ENCODE measurements around the gene GCNT2.
A peak's percentile ranks its signal among the peaks of the same experiment; 100 is the strongest.
"Not testable (repeated sequence)": the region's sequence is repeated elsewhere in the genome, so short reads cannot be mapped to it uniquely, and the experiment has no call there.

The GCNT2 gene

GRCh38 chr6:10514049-10514780 is 6.9 kb upstream of the GCNT2 start:
- DNase-seq: no peak

DNA sequence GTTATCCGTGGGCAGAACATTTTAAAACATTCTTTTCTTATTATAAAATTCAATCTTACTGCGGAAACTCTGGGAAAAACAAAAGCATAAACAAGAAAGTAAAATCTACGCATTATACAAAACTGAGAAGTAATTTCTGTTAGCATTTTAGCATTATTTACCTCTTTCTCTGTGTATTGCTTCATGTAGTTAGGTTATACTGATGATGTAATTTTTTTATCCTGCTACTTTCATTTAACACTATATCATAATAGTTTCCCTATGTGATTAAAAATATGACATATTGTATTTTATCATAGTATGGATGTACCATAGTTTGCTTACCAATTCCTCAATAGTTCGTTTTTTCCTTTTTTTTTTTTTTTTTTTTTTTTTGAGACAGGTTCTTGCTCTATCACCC is 4.2 kb upstream of the GCNT2 start:
- DNase-seq: no peak

DNA sequence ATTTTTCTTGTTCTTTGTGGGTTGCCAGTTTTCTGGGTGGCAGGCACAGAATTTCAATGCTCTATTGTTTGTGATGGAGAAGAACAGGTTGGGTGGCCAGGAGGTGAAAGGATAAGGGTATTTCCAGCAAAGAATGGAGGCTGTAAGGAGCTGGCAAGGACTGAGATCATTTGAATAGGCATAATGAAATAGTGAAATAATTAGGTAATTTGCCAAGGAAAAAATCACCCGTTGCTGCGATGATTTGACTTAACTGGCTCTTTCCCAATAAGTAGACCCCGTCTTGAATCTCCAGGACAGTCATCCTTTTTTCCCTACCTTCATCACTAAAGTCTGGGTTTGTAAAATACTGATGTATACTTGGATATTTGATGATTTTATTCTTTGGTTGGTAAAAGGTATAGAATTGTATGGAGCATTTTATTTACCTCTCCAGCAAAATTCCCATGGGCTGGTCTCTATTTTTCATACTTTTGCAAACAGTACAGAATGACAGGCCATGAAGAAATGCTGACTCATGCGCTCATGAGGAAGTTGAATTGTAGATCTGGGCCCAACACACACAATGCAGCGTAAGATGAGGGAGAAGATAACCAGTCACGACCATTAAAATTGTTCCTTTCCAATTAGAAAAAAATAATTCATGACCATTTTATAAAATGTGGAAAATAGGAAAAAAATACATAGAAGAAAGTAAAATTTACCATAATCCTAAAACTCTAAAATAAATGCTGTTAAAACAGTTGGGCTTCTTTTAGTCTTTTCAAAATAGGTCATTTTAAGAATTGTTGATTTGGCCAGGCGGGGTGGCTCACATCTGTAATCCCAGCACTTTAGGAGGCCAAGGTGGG is 2.4 kb upstream of the GCNT2 start:
- no peak for DNase-seq

DNA sequence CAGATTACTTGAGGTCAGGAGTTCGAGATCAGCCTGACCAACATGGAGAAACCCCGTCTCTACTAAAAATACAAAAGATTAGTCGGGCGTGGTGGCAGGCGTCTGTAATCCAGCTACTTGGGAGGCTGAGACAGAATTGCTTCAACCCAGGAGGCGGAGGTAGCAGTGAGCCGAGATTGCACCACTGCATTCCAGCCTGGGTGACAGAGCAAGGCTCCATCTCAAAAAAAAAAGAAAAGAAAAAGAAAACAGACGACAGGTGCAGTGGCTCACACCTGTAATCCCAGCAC is 1.8 kb upstream of the GCNT2 start:
- DNase-seq: not testable (repeated sequence)

DNA sequence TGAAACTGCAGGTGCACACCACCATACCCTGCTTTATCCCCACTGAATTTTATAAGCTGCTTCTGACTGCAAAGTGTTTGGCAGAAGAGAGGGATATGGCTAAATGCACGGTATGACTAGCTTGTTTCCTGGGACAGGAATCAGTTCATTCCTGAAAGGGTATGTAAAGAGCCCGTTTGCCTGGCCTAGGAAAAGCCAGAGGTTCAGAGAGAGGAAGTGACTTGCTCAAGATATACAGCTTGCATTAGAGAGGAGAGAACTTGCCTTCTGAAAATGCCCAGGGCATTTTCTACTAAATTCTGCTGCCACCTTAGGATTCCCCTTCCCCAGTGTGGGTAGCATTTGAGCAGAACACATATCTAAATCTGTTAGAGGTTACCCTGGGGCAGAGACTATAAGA is 683 bp upstream of the GCNT2 start:
- DNase-seq: no peak

DNA sequence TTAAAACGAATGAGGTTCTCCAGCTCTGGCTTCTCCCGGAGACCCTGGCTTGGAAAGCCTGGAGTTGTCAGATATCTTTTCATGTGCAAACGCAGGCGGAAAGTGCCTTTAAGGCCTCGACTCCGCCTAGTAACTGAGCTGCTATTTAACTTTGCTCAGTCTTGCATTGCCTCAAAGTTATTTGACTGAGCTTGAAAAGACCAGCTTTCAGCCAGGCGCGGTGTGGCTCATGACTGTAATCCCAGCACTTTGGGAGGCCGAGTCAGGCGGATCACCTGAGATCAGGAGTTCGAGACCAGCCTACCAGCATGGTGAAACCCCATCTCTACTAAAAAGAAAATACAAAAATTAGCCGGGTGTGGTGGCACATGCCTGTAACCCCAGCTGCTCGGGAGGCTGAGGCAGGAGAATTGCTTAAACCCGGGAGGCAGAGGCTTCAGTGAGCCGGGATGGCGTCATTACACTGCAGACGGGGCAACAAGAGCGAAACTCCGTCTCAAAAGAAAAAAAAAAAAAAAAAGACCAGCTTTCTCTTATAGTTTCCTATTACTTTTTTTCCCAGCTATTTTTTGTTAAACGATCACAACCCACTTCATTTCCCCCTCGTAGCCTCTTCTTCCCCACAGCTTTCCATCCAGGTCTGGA is 1.9 kb downstream of the GCNT2 start:
- no peak for DNase-seq

DNA sequence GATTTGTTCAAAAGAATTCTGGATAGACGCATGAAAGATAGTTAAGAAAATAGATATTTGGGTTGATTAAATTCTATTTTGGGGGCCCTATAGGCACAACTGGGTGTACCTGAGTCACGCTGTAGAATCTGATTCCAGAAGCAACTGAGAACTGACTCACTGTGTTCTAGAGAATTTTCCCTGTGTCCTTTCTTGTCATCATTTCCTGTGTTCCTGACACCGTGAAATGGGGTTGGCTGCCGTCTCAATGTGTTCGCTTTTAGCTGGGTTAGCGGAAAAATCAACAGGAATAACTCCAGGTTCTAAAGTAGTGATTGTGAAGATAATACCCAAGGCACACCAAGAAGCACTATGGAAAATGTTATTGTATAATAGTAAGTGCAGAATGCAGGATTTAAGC is 5.0 kb downstream of the GCNT2 start:
- DNase-seq: no peak

DNA sequence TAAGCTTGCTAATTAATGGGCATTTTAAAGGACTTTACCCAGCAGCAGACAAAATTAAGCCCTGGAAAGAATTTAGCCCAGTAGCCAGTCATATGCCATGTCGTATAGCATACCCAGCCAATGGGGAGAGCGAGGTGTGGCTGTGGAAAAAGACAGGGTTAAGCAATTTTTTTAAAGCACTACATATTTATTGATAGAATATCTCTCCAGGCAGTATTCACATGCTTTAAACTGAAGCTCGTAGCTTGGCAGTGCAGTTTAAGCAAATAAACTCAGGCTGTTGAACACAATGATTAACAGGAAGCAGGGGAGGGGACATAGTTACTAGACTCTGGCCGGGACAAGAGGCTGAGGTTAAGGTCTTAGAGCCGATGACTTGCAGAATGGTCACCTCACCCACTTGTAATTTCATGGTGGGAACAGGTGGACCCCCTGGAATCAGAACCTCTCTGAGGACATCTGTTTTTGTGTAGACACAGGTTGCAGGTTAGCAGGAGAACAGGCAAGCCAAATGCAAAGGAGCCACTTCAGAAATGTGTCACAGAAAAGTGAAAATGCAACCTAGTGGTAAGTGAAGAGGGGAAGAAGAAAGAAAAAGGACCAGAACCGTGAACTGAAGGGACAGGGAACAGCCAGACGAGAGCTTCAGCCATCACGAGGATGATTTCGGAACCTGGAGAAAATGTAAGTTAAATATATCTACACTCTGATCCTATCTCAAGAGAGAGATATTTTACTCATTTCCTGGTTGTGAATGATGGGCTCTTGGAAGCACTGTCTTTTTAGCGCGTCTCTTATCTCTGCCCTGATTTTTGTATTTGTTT is 7.2 kb downstream of the GCNT2 start:
- DNase-seq: peak; percentile 33

- DNase-seq: no peak
Measured at GRCh38 chr6:10529231-10529801, 8.2 kb downstream of the GCNT2 start.

GRCh38 chr6:10529828-10530374 is 8.8 kb downstream of the GCNT2 start:
- not testable (repeated sequence) for DNase-seq

DNA sequence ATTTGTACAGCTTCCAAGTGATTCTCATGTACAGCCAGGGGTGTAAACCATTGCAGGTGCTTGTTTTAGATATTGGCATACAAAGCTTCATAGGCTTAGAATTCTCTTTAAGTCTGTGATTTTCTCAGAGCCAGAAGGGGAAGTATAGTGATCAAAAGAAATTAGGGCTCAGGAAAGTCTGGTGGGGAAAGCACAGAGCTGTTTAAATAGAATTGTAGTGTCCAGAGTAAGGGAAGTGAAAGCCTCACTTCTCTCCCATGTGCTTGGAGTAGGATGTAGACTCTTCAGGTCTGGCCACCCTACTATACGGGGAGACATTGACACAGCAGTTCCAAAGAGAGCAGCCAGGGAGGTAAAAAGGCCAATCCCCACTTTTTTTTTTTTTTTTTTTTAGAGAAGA is 10.4 kb downstream of the GCNT2 start:
- DNase-seq: no peak

DNA sequence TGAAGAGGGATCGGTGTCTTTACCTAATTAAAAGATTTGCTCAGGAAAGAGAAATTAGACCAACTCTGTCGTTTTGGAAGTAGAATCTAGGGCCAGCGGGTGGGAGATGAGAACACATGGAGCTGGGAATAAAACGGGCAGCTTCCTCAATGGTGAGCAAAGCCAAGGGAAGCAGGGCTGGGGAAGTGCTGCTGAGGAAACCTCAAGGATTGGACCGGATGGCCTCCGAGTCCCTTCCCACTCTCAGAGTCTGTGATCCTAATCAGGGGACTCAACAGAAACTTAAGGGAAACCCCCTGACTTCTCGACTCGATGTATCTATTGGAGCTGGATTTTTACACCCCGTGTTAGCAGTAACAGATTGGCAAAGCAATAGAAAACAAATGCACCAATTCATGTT is 10.8 kb downstream of the GCNT2 start:
- DNase-seq: no peak

GRCh38 chr6:10532392-10532791 is 11.2 kb downstream of the GCNT2 start:
- DNase-seq: no peak

GRCh38 chr6:10534419-10534762 is 13.2 kb downstream of the GCNT2 start:
- DNase-seq: no peak

DNA sequence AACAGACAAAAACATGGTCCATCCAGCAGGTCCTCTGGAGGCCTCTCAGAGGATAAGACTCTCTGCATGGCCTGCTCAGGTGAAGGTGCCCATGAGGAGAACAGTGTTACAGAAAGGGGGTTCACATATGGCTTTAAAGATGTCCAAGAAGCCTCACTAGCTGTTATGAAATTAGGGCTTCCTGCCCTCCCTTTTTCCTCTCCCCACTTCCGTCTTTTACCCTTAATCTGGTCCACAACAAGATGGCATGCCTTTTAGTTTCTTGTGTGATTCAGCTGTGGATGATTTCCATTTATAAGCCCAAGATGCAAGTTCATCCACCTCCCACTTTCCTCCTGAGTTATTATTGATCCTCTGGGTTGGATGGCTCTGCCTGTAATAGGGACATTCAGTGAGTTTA is 14.0 kb downstream of the GCNT2 start:
- DNase-seq: no peak

GRCh38 chr6:10537726-10538125 is 16.6 kb downstream of the GCNT2 start:
- no peak for DNase-seq

- no peak for DNase-seq
Measured at GRCh38 chr6:10540073-10540746, 19.1 kb downstream of the GCNT2 start.

GRCh38 chr6:10541591-10541990 is 20.4 kb downstream of the GCNT2 start:
- no peak for DNase-seq

DNA sequence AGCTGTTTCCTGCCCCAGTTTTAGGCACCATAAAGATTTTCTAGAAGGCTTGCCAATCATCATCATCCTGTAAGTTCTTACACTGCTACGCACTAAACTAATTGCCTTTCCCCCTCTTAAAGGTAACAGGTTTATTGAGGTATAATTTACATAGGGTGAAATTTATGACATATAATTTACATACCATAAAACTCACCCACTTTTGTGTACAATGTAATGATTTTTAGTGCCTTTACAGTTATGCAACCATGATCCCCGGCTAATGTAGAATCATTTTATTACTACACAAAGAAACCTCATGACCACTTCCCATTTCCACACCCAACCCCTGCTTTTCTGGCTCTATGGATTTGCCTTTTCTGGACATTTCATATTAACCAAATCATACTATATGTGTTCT is 21.1 kb downstream of the GCNT2 start:
- no peak for DNase-seq

GRCh38 chr6:10543488-10543887 is 22.3 kb downstream of the GCNT2 start:
- no peak for DNase-seq

GRCh38 chr6:10545482-10545881 is 24.3 kb downstream of the GCNT2 start:
- no peak for DNase-seq

- no peak for DNase-seq
Measured at GRCh38 chr6:10547809-10548208, 26.7 kb downstream of the GCNT2 start.
